Measurements from ENCODE around the gene LPIN1. TPM values are rescaled to one million over a fixed set of nuclear protein-coding genes. Genes with fewer than 3 reads are reported as not detected.

LPIN1 gene
- total and polyA plus RNA-seq, 2 of the 13 experiments (the other 11 are each of a cell fraction or from before 2014, with no cell fraction given), result 9.7 to 19.4 TPM

- TF ChIP-seq ZNF331 (CRISPR knock-in tag; IDR thresholded peaks at IDR 0.05) (peak; percentile 47; the same call in 1 of the 2 replicates), HDAC2 (CRISPR knock-in tag; IDR thresholded peaks at IDR 0.05) (peak; percentile 15; the same call in 1 of the 2 replicates), REST (IDR thresholded peaks at IDR 0.05; ENCODE audit: borderline replicate concordance in 1 of 2, low read depth in 1 of 2, low read length in 2 of 2) (no peak), ZNF780A (CRISPR knock-in tag; IDR thresholded peaks at IDR 0.05) (no peak), ZNF318 (CRISPR knock-in tag; IDR thresholded peaks at IDR 0.05) (no peak), HINFP (CRISPR knock-in tag; IDR thresholded peaks at IDR 0.05; ENCODE audit: low read depth) (no peak), FOXJ3 (CRISPR knock-in tag; IDR thresholded peaks at IDR 0.05; ENCODE audit: borderline replicate concordance) (no peak), ZNF768 (CRISPR knock-in tag; IDR thresholded peaks at IDR 0.05) (no peak), ZNF138 (CRISPR knock-in tag; IDR thresholded peaks at IDR 0.05; ENCODE audit: low read depth) (no peak), PATZ1 (CRISPR knock-in tag; IDR thresholded peaks at IDR 0.05) (peak; percentile 95), ZNF547 (CRISPR knock-in tag; IDR thresholded peaks at IDR 0.05) (no peak; the same call in 1 of the 2 replicates), ZNF557 (CRISPR knock-in tag; IDR thresholded peaks at IDR 0.05) (no peak), ISX (CRISPR knock-in tag; conservative IDR thresholded peaks at IDR 0.05) (no peak)
Observed at GRCh38 chr2:11863513-11864328, 117.3 kb downstream of the LPIN1 start (continued).
